ENCODE measurements around the gene NOVA2.

NOVA2 gene
- total RNA-seq: 0 to 0.20 reads per million in 2 donors

GRCh38 chr19:45973553-45974338 lies at the start of gene NOVA2:
TSS of gene NOVA2 (minus strand) at chr19:45973865. CDS start at chr19:45973351, 514 bp downstream.
- no peak for DNase-seq

- no peak for DNase-seq
These were observed 49.7 kb upstream of the NOVA2 start for GRCh38 chr19:46023311-46023779.

- DNase-seq: no peak
These were observed 49.0 kb upstream of the NOVA2 start, which contains the start of gene PGLYRP1 for GRCh38 chr19:46022431-46023310. TSS of gene PGLYRP1 (minus strand) at chr19:46023053. CDS start at chr19:46023021, 32 bp downstream.

- DNase-seq: no peak
These were observed 48.4 kb upstream of the NOVA2 start for GRCh38 chr19:46022061-46022430.

GRCh38 chr19:46021531-46022041 lies 47.9 kb upstream of the NOVA2 start:
- DNase-seq: no peak

- no peak for DNase-seq
These were observed 47.1 kb upstream of the NOVA2 start for GRCh38 chr19:46020819-46021125.

- DNase-seq: no peak
These were observed 45.6 kb upstream of the NOVA2 start for GRCh38 chr19:46019270-46019669.

- no peak for DNase-seq
These were observed 45.1 kb upstream of the NOVA2 start for GRCh38 chr19:46018729-46019251.

GRCh38 chr19:46017874-46018675 lies 44.4 kb upstream of the NOVA2 start:
- no peak for DNase-seq

- no peak for DNase-seq
These were observed 43.4 kb upstream of the NOVA2 start for GRCh38 chr19:46017095-46017429.

GRCh38 chr19:46016426-46017094 lies 42.9 kb upstream of the NOVA2 start:
- DNase-seq: peak; percentile 52

- DNase-seq: peak; percentile 30
These were observed 42.2 kb upstream of the NOVA2 start for GRCh38 chr19:46015687-46016425.

- peak; percentile 41 for DNase-seq
These were observed 41.4 kb upstream of the NOVA2 start for GRCh38 chr19:46014941-46015686.

- DNase-seq: no peak
These were observed 40.9 kb upstream of the NOVA2 start for GRCh38 chr19:46014534-46014933.

- DNase-seq: no peak
These were observed 36.2 kb upstream of the NOVA2 start for GRCh38 chr19:46009530-46010510.

GRCh38 chr19:46006411-46006810 lies 32.7 kb upstream of the NOVA2 start:
- DNase-seq: no peak

- DNase-seq: no peak
These were observed 29.1 kb upstream of the NOVA2 start for GRCh38 chr19:46002678-46003275.

GRCh38 chr19:46000491-46001246 lies 27.0 kb upstream of the NOVA2 start:
- peak; percentile 34 for DNase-seq
